HG03342 (cell line): ENCODE data around the gene KRT5.
"Not testable (repeated sequence)": the region's sequence is repeated elsewhere in the genome, so short reads cannot be mapped to it uniquely, and the experiment has no call there.

Source experiments
- ATAC-seq: cut with Tn5 transposase; IDR thresholded peaks from one replicate; pipeline ENCODE4 v1.9.1; 2021; ENCODE audit warnings: mild to moderate bottlenecking, moderate library complexity; ENCODE audit not compliant: unreplicated experiment

Gene KRT5

GRCh38 chr12:52497975-52498374, 22.2 kb downstream of the KRT5 start:
- no peak for ATAC-seq

GRCh38 chr12:52496590-52497071, 23.6 kb downstream of the KRT5 start:
- no peak for ATAC-seq

- ATAC-seq: no peak
These were observed 24.1 kb downstream of the KRT5 start for GRCh38 chr12:52496054-52496453.

GRCh38 chr12:52495389-52495788, 24.8 kb downstream of the KRT5 start:
- ATAC-seq: no peak

GRCh38 chr12:52494518-52494917, 25.7 kb downstream of the KRT5 start:
- ATAC-seq: no peak

- ATAC-seq: no peak
These were observed 26.1 kb downstream of the KRT5 start for GRCh38 chr12:52494100-52494499.

GRCh38 chr12:52493172-52493571, 27.0 kb downstream of the KRT5 start, which contains the start of gene KRT6A:
TSS of gene KRT6A (minus strand) at chr12:52493257. CDS start at chr12:52493188, 69 bp downstream.
- ATAC-seq: no peak

- ATAC-seq: not testable (repeated sequence)
These were observed 27.8 kb downstream of the KRT5 start for GRCh38 chr12:52492405-52492804.

GRCh38 chr12:52491495-52491894, 28.7 kb downstream of the KRT5 start:
- not testable (repeated sequence) for ATAC-seq

- no peak for ATAC-seq
These were observed 31.5 kb downstream of the KRT5 start for GRCh38 chr12:52488736-52489135.

- ATAC-seq: not testable (repeated sequence)
These were observed 32.3 kb downstream of the KRT5 start for GRCh38 chr12:52487744-52488443.

- ATAC-seq: no peak
These were observed 33.0 kb downstream of the KRT5 start for GRCh38 chr12:52487211-52487610.

- ATAC-seq: no peak
These were observed 33.8 kb downstream of the KRT5 start for GRCh38 chr12:52486166-52487105.

GRCh38 chr12:52480073-52480472, 40.1 kb downstream of the KRT5 start:
- no peak for ATAC-seq

- no peak for ATAC-seq
These were observed 42.5 kb downstream of the KRT5 start for GRCh38 chr12:52477651-52478050.

- ATAC-seq: no peak
These were observed 46.0 kb downstream of the KRT5 start for GRCh38 chr12:52474212-52474611.

- ATAC-seq: no peak
These were observed 46.4 kb downstream of the KRT5 start, which contains the start of gene KRT6C for GRCh38 chr12:52473768-52474167. TSS of gene KRT6C (minus strand) at chr12:52473805. CDS start at chr12:52473737, 68 bp downstream.

- no peak for ATAC-seq
These were observed 50.3 kb downstream of the KRT5 start for GRCh38 chr12:52469853-52470252.

- ATAC-seq: no peak
These were observed 55.3 kb downstream of the KRT5 start for GRCh38 chr12:52464897-52465296.
